Stimulated activated CD4-positive, alpha-beta T cell treated with anti-CD3 and anti-CD28 coated beads, Interleukin-12 subunit alpha, Interleukin-12 subunit beta, amount 100 ng/mL, for 48 hours (primary cell): ENCODE results near the gene NTF3.

Source experiments
- DNase-seq, 3 donors: peaks; one replicate each; pipeline ENCODE4 v3.0.0-alpha.2; 2020; ENCODE audit warnings: low read depth in 2 of 3, low spot score in 1 of 3

NTF3 gene

GRCh38 chr12:5432011-5432400 lies at the start of gene NTF3:
Gene NTF3, plus strand, starts transcription at chr12:5432108. Its CDS starts 217 bp downstream, at chr12:5432325.
- DNase-seq: no peak

- DNase-seq: no peak
Measured at GRCh38 chr12:5384015-5384414, 47.9 kb upstream of the NTF3 start.

DNA sequence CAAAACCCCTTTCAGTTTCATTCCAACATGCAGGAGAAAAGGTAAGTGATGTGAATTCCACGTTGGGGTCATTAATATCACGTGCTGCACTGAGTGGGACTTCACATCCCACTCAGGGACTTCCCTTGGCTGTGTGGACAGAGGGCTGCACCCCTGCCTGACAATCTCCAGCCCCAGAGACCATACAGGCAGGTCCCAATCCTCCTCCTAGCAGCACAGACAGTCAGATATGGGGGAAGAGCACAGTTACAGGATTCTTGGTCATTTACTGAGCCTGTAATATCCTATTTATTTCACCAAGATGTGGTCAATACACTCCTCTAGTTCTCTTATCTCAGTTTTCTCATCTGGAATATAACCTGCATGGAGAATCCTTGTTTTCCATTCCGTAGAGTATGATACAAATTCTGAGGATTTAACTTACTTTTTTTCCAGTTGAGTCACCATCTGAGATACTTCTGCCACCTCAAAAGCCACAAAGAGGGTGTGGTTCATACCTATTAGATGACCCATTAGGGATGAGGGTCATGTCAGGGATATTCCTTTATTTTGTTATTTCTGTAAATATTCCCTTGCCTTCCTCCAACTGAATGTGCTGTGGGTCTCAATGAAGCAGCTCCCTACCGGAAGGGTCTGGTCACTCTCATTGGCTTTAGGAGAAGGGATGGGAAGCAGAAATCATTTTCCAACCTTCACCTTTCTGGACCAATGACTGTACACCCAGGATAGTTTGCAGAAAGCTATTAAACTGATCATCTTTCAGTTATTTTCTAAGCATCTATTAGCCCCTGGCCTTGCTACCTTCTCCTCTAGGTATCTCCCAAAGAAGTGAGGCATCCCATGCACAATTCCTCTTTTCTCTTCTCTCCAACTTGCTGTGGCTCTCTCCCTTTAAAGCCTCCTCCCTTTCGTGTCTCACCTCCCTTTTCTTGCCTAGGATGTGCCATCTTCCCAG lies 43.0 kb upstream of the NTF3 start:
- DNase-seq: no peak

- DNase-seq: no peak
Measured at GRCh38 chr12:5390174-5390799, 41.6 kb upstream of the NTF3 start.

DNA sequence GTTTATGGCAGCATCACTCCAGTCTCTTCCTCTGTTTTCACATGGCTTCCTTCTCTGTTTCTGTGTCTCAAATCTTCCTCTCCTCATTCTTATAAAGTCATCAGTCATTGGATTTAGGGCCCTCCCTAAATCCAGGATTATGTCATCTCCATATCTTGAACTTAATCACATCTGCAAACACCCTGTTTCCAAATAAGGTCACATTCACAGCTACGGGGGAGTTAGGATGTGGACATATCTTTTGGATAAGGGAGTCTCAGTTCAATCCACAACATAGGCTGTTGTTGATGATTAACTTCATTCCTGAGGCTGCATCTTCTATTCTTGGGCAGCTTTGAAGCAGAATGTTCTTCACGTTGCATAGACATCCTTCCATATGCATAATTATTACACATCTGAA lies 40.3 kb upstream of the NTF3 start:
- no peak for DNase-seq

DNA sequence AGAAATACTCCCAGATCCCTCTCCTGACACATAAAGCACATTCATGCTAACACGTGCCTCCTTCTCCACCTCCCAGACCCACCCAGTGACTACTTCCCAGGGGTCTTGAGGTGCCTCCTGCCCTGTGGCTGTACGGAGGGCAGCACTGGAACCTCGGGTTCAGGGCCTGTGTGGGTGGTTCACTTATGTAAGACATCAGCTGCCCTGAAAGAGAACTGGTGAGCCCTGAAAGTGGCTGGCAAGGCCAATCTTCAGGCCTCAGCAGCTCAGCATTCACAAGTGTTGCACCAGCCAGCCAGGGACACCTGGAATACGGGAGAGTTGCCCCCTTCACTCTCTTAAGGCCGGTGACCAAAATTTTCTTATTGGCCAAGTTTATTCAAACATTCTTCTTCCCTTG lies 38.9 kb upstream of the NTF3 start:
- DNase-seq: no peak

GRCh38 chr12:5395443-5396271 lies 36.3 kb upstream of the NTF3 start:
- DNase-seq: no peak

DNA sequence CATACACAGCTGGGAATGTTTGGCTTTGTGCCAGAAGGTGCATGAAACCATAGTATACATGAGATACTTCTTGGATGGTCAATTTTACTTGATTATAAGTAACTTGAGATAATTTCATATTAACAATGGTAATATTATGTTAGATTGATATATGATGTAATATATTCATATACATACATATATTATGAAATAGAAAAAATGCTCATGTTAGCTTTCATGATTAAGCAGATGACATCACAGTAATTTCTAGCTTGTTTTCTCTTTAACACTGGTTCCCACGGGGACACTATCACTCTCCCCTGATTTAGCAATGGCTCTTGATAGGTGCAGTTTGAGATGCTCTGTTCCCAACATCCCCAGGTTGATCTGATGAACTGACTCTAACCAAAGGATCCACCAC lies 35.4 kb upstream of the NTF3 start:
- no peak for DNase-seq

DNA sequence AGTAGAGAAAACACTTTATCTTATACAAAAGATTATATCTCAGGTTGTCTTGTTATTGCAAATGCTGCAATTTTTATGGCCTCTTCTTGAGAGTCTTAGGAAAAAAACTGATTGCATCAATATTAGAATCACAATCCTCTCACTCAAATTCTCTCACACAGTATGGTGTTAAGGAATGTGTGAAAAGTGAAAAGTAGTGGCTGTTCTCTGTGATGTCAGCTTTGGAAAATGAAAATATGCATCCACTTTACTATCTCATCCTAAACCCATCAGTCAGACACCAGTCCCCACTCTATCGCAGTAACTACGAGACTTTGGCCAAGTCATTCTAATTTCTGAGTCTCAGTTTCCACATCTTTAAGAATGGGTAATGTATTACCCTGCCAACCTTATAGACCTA lies 32.6 kb upstream of the NTF3 start:
- DNase-seq: no peak

- no peak for DNase-seq
Measured at GRCh38 chr12:5402009-5402935, 29.6 kb upstream of the NTF3 start.

- DNase-seq: no peak
Measured at GRCh38 chr12:5403411-5403810, 28.5 kb upstream of the NTF3 start.

GRCh38 chr12:5407034-5407856 lies 24.7 kb upstream of the NTF3 start:
- no peak for DNase-seq

- DNase-seq: no peak
Measured at GRCh38 chr12:5409619-5410018, 22.3 kb upstream of the NTF3 start.

GRCh38 chr12:5416571-5416970 lies 15.3 kb upstream of the NTF3 start:
- DNase-seq: no peak

GRCh38 chr12:5417500-5417899 lies 14.4 kb upstream of the NTF3 start:
- DNase-seq: no peak

- no peak for DNase-seq
Measured at GRCh38 chr12:5428332-5429221, 3.3 kb upstream of the NTF3 start.

- DNase-seq: no peak
Measured at GRCh38 chr12:5429741-5430557, 2.0 kb upstream of the NTF3 start.
